Measurements from ENCODE around the gene G2E3.
"Not testable (repeated sequence)": the region's sequence is repeated elsewhere in the genome, so short reads cannot be mapped to it uniquely, and the experiment has no call there.

G2E3 gene

GRCh38 chr14:30559638-30560091 lies 707 bp downstream of the G2E3 start:
- no peak for DNase-seq (ENCODE audit: low read depth)

- DNase-seq (ENCODE audit: low read depth), result no peak
Measured at GRCh38 chr14:30560581-30560980, 1.6 kb downstream of the G2E3 start.

GRCh38 chr14:30564235-30564867 lies 5.4 kb downstream of the G2E3 start:
- DNase-seq (ENCODE audit: low read depth), result no peak

DNA sequence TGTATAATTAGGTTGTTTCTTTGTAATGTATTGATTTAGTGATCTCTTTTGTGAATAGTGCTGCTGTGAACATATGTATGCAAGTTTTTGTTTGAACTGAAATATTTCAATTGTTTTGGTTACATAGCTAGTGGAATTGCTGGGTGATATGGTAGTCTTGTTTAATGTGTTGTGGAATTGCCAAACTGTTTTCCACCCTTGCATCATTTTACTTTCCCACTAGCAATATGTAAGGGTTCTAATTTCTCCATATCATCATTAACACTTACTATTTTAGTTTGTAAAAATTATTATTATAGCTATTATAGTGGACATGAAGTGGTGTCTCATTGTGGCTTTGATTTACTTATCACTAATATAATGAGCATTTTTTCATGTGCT lies 5.9 kb downstream of the G2E3 start:
- DNase-seq (ENCODE audit: low read depth), result no peak

DNA sequence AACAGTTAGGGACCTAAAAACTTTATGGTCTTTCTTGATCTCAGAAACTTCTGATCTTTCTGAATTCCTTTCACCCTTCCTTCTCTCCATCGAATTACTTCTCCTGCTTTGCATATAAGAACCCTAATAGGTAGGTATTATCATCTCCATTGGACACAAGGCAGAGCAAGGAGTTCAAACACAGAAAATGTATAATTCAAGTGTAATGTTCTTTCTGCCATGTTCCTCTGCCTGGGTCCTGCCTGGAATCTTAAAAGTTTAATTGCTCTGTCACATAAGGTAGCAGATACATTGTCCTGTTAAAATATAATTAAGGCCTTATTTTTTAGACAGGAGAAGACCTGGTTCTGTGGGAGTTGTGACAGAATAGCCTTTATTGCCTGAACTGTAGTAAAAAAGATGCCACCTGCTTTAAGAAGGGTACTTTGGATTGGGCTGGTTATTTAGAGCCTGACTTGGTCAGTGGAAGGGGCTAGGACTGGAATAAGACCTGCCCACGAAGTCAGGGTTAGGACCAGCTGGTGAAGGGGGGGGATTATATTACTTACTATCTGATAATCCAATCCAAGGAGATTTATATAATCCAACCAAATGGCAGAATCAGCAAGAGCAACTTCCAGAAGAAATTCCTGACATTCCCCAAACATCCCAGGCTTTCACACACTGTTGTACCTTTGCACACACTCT lies 10.4 kb downstream of the G2E3 start:
- no peak for DNase-seq (ENCODE audit: low read depth)

- no peak for DNase-seq (ENCODE audit: low read depth)
Measured at GRCh38 chr14:30569903-30570226, 10.9 kb downstream of the G2E3 start.

DNA sequence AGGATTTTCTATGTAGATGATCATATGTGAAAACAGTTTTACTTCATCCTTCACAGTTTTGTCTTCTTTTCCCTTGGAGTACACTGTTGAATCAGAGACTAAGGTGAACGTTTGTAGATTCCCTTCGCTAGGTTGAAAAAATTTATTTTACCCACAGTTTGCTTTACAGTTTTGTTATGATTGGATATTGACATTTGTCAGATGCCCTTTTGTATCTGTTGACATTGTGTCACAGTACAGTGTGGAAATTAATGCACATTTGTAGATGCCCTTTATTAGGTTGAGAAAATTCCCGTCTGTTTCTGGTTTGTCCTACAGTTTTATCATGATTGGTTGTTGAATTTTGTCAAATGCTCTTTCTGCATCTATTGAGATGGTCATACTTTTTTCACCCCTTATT lies 13.3 kb downstream of the G2E3 start:
- DNase-seq (ENCODE audit: low read depth), result no peak

- DNase-seq (ENCODE audit: low read depth), result no peak
Measured at GRCh38 chr14:30572771-30573170, 13.8 kb downstream of the G2E3 start.

DNA sequence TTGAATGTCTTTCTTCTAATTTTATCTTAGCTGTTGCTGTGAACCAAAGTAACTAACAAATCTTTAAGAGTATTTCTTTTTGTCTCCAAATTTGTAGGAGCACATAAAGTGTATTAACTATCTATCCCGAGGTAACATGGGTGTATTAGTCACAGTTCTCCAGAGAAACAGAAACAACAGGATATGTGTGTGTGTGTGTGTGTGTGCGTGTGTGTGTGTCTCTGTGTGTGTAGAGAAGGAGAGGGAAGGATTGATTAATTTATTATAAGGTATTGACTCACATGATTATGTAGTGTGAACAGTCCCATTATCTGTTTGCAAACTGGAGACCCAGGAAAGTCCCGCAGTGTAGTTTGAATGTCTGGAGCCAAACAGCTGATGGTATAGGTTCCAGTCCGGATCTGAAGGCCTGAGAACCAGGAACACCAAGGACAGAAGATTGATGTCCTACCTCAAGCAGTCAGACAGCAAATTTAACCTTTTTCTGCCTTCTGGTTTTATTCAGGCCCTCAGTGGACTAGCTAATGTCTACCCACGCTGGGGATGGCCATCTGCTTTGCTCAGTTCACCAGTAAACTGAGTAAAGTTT lies 14.4 kb downstream of the G2E3 start:
- DNase-seq (ENCODE audit: low read depth), result no peak

- no peak for DNase-seq (ENCODE audit: low read depth)
Measured at GRCh38 chr14:30573966-30574365, 15.0 kb downstream of the G2E3 start.

GRCh38 chr14:30574777-30575176 lies 15.8 kb downstream of the G2E3 start:
- not testable (repeated sequence) for DNase-seq (ENCODE audit: low read depth)

DNA sequence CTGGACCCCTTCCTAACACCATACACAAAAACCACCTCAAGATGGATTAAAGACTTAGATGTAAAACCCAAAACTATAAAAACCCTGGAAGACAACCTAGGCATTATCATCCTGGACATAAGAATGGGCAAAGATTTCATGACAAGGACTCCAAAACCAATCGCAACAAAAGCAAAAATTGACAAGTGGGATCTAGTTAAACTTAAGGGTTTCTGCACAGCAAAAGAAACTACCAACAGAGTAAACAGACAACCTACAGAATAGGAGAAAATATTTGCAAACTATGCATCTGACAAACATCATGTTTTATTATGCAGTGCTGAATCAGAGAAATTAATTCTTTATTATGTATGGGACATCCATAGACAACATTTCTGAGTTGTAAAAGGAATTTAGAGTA lies 17.4 kb downstream of the G2E3 start:
- DNase-seq (ENCODE audit: low read depth), result not testable (repeated sequence)

- no peak for DNase-seq (ENCODE audit: low read depth)
Measured at GRCh38 chr14:30580616-30581282, 21.8 kb downstream of the G2E3 start.

DNA sequence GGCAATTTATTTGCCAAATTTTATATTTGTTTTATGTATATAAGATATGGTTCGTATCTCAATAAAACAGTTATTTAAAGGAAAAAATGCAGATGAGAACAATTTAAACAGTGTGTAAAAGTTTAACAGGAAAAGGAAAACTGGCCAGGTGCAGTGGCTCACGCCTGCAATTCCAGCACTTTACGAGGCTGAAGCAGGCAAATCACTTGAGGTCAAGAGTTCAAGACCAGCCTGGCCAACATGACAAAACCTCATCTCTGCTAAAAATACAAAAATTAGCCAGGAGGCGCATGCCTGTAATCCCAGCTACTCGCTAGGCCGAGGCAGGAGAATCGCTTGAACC lies 22.3 kb downstream of the G2E3 start:
- no peak for DNase-seq (ENCODE audit: low read depth)

DNA sequence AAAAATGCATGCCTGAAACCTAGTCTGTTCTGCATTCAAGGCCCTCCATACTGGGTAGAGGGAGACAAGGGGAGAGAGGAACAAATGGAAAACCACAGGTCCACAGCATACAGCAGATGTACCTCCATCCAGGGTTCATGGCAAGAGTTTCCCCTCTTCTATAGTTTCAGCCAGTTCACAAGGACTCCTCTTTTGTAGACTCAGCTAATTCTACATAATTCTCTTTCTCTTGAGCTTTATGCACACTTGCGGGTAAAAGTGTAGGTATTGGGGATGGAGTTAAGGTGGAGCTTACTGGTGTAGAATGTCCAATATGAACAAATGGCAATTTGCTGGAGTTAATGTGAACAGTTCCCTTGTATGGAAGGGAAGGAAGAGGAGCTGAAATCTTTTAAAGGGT lies 23.4 kb downstream of the G2E3 start:
- no peak for DNase-seq (ENCODE audit: low read depth)

DNA sequence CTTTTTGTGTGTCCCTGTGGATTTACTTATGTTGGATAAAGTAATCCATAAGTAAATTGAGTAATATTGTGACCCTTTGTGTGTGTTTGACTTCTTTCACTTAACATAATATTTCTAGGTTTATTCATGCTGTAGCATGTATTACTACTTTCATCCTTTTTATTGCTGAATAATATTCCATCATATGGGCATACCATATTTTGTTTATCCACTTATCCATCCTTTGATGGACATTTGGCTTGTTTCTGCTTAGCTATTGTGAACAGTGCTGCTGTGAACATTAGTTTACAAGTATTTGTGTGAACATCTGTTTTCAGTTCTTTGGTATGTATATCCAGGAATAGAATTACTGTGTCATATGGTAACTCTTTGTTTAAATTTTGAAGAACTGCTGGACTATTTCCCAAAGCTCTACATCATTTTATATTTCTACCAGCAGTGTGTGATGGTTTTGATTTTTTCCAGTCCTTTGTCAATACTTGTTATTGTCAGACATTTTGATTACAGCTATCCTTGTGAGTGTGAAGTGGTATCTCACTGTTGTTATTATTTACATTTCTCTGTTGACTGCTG lies 25.2 kb downstream of the G2E3 start:
- DNase-seq (ENCODE audit: low read depth), result no peak

DNA sequence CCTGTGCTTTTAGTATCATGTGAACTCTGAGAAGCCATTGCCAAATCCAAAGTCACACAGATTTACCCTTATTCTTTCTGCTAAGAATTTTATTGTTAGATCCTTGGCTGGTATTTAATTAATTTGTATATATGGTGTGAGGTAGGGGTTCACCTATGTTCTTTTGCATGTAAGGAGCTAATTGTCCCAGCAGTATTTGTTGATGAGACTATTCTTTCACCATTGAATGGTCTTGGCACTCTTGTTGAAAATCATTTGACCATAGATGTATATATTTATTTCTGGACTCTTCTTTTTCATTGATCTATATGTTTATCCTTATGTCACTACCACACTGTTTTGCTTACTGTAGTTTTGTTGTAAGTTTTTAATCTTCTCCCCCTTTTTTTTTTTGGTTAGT lies 26.2 kb downstream of the G2E3 start:
- no peak for DNase-seq (ENCODE audit: low read depth)

DNA sequence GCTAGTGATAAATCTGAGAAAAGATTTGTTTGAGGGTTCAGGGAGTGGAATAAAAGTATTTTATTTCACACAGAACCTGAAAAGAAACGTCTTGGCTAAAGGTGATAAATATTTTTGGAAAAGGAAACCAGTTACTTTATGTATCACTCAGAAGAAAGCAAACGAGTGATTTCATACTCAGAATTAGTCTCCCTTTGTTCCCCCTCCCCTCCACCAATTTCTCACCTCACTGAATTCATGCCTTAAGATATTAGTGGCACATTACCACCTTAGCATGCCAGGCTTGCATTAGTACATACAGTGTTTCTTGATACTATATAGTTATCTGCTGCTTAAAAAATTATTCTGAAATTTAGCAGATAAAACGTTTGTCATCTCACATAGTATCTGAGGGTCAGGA lies 28.2 kb downstream of the G2E3 start:
- no peak for DNase-seq (ENCODE audit: low read depth)

DNA sequence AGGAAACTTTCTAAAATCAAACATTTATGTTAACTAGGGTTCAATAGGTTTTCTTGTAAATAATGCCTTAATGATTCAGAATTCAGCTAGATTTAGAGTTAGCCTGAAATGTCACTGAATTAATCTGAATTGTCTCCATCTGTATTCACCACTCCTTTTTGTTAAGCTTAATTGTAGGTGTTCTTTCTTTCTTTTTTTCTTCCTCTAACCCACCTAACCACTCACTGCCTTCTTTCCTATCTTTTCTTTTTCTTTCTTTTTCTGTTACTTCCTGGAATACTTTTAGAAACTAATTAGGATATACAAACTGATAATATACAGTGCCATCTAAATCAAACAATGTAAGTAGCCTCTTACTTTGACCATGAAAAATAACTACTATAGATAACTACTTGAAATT lies 29.9 kb downstream of the G2E3 start:
- DNase-seq (ENCODE audit: low read depth), result no peak

- DNase-seq (ENCODE audit: low read depth), result no peak
Measured at GRCh38 chr14:30596935-30597334, 38.0 kb downstream of the G2E3 start.

DNA sequence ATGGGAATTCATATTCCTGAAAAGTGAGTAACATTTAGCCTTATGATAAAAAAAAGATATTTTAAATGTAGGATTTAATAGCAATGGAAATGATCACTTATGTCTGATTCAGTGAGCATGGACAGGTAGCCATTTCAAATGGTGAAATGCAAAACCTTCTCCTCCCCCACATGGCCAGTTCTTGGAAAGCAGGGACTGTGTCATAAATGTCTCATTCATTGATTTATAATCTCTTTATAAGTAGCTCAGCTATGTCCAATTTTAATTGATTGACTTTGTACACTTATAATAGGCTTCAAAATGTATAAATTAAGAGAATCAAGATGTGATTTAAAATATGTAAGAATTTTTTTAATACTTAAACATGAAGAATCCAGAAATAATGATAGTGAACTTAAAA lies 38.5 kb downstream of the G2E3 start:
- no peak for DNase-seq (ENCODE audit: low read depth)

- DNase-seq (ENCODE audit: low read depth), result no peak
Measured at GRCh38 chr14:30600922-30601918, 42.3 kb downstream of the G2E3 start.
